NCI-H748 (cell line): ENCODE data around the gene RGS6.

Experiments used
- DNase-seq: peaks from one replicate; lab custom pipeline; 2025; ENCODE audit not compliant: unreplicated experiment; lab: John Stamatoyannopoulos, UW

The RGS6 gene

DNA sequence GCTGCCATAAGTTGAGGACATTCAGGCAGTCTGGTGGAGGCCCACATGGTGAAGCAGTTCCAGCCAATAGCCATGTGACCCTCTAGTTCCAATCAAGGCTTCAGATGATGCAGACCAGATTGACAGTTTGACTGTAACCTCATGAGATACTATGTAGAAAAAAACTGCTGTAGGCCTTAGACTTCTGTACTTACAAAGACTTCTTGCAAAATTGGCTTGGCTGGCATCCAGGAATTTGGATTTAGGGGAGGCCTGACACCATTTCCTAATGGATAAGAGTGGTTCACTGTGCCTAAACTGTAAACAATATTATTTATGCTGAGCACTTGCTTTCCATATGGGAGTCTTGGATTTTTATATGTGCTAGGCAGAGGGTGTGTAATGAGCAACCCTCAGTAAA lies 76.4 kb downstream of the RGS6 start:
- DNase-seq, result no peak

DNA sequence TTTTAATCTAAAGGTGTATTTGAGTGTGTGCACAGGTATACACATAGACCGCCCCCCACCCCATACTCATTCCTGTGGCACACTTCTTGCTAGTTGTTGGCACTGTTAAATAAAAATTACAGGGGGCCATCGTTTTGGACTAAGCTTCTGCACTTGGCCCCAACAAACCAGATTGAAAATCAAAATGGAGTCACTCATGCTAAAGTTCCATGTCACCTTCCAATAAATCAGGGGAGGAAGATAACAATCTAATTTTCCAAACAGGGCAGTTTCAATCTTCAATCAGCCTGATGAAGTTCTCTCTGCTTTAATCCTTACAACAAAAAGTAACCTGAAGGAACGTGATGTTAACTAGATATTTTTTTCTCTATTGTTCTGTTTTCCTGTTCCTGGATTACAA lies 78.2 kb downstream of the RGS6 start:
- no peak for DNase-seq

DNA sequence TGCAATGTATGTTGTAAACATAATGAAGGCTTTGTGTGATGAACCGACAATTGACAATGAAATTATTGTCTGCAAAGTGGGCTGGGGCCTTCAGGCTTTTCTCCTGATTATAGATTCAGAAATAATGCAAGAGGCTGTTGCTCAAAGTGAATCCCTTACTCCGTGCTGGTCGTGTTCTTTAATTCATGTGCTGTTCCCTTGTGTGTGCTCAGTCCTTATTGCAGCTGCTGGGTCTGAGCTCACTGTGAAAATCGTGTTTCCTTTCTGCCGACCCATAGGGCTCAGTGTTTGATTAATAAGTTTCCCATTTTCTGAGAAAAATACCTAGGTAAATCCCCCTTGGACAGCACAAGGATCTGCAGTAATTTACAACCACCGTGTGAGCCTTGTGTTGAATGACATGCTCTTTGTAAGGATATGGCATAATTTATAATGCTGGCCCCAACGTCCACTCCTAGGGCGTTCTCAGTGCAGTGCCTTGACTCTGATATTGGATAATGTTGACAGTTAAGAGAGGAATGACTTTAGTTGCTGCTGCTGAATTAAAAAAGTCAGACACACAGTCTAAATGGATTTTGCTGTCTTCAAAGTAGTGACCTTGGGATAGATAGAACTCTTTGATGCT lies 81.6 kb downstream of the RGS6 start:
- no peak for DNase-seq

DNA sequence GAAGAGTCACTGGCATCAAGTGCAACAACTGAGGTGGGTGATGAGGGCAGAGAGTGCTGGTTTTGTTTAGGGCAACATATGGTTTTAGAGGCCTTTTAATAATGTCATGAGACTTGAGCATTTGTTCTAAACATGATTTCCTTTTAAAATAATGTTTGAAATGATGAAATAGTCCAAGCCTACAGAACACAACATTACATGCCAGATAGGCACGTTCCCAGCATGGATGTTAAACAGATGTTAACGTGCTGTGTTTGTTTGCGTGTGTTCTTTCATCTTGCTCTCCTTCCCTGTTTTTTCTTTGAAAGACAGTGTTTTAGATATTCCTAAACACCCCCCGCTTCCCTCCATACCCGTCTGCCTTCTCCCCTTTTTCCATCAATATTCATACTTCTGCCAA lies 82.3 kb downstream of the RGS6 start:
- no peak for DNase-seq

DNA sequence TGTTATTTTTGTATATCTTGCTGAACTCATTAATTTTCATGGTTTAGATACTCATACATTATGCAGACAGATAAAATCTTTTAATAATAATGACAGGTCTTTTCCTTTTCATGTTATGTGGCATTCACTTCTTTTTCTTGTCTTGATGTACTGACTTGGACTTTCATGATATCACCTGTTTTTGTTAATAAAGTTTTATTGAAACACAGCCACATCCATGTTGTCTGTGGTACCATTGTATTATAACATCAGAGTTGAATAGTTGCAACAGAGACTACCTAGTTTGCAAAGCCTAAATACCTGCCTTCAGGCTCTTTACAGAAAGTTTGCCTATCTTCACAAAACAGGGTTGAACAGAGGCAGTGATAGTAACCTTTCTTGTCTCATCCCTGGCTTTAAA lies 85.1 kb downstream of the RGS6 start:
- no peak for DNase-seq

DNA sequence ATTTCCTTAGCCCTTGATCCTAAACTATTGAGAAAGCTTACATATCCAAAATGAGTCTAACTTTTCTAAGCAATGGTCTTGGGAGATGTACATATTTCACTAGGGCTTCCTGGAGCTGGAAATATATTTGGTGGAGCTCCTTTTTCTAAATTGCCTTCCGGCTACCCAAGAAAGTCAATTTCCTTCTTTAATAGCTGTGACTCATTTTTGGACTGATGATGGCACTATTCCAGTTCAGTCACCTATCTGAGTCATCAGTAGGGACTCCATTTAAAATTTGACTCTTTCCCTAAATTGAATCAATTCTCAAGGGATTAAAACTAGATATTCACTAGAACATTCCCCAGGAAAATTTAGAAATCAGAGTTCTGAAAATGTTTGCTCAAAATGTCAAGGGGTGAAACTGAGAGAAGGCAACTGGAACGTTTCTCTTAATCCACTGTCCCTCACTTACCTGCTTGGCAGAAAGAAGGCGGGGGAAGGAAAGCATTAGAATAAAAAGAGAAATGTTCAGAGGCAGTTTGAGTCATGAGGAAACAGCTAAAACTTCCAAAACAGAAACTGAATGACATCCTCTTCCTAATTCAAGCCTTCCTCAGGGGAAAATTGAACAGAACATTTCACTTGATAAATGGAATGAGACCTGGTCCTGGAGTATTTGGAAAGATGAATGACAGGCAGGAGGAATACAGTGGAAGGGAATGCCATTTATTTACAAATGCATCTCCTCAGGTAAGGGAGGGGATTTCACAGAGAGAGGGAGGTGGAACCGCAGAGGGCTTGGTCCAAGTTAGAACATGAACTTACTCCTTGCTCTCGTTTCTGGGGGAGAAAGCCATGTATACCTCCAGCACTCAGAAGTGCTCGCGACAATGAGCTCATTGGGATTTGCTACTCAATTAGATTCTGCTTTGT lies 91.2 kb downstream of the RGS6 start:
- DNase-seq, result no peak

DNA sequence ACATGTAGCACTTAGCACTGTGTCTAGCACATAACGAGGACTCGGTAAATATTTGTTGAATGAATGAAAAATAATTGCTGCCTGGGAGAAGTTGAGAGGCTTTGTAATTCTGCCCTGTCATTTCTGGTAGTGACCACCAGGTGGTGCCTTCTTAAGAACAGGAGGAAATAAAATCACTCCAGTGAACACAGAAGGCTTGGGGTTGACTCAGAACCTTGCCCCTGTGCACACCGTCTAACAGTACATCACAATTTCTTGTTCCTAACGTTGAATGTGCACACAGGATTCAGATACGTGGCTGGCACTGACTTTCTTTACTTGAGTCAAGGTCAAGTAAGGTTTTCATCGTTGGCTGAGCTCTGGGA lies 91.8 kb downstream of the RGS6 start:
- DNase-seq, result peak; percentile 90

DNA sequence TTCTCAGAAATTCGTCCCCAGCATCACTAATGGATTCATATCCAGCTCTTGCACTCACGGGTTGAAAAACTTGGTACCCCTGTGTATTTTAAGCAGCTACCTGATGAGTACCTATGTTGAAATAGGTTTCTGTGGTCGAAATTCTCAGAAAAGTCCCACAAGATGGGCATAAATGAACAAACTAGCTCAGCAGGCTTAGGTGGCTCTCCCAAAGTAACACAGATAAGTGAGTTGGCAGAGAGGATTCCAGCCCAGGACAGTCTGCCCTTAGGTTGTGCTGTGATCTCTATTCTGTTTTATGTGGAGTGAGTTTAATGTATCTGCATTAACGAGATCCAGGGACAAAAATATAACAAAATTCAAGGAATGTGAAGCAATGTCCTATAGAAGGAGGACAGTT lies 92.3 kb downstream of the RGS6 start:
- no peak for DNase-seq

DNA sequence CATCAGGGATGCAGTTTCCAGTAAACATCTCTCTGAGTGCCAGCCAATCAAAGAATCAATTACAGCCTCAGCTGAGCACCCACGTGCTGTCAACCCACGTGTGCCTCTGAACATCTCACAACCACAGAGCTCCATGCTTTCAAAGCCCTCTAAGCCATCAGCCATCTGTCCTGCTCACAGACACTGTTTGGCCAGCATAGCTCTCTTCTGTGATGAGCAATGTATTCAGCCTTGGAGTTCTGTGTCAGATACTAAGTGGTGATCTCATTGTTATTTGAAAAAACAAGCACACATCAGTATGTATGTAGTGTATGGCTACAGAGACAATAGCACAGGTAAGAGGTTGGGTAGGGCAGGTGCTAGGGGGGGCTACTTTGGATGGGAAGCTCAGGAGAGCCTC lies 94.3 kb downstream of the RGS6 start:
- peak; percentile 65 for DNase-seq

DNA sequence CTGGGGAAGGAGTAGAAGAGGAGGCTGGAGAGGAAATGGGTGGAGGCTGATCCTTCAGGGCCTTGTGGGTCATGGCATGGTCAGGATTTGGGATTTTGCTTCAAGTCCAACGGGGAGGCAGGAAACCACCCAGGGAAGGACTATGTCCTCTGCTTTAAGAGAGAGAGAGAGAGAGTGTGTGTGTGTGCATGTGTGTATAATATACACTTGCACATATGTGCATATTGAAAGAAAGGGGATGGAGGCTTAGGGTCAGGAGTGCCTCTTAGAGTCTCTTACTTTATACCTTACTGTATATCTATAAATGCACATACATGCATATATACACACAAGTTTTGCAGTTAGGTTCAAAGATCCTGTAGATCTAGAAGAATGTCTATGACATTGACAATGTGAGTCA lies 94.8 kb downstream of the RGS6 start:
- no peak for DNase-seq

DNA sequence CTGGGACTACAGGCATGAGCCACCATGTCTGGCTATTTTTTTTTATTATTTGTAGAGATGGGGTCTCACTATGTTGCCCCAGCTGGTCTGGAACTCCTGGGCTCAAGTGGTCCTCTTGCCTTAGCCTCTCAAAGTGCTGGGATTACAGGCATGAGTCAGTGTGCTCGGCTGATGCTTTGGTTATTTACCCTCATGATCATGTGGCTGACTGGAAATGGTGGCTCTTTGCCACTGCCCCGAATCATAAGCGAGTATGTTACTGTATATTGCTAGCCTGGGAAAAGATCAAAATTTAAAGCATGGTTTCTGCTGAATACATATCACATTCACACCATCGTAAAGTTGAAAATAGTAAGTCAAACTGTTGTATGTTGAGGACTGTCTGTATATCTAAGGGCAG lies 101.1 kb downstream of the RGS6 start:
- no peak for DNase-seq

DNA sequence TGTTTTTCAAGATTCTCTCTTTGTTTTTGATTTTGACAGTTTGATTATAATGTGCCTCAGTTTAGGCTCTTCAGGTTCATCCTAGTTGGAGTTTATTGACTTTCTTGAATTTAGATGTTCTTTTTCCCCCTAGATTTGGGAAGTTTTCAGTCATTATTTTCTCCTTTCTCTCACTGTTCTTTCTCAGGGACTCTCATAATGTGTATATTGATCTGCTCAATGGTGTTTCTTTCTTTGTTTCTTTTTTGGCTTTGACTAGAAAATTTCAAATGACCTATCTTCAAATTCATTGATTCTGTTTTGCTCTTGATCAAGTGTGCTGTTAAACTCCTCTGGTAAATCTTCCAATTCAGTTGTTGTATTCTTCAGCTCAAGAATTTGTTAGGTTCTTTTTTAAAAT lies 108.3 kb downstream of the RGS6 start:
- no peak for DNase-seq

DNA sequence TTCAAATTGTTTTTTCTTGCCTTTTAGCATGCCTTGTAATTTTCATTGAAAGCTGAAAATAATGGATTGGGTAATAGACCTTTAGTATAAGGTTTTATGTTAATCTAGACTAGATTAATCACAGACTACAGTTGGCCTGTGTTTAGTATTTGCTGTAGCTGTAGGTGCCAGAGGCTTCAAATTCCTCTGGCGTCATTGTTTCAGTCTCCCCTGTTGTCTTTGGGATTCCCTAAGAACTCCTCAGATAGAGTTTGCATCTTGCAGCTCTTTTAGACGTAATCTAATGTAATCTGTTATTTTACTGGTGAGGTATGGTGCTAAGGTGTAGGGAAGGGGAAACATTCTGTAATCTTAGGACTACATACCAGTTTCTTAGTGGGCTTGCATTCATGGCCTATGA lies 113.0 kb downstream of the RGS6 start:
- DNase-seq, result no peak

DNA sequence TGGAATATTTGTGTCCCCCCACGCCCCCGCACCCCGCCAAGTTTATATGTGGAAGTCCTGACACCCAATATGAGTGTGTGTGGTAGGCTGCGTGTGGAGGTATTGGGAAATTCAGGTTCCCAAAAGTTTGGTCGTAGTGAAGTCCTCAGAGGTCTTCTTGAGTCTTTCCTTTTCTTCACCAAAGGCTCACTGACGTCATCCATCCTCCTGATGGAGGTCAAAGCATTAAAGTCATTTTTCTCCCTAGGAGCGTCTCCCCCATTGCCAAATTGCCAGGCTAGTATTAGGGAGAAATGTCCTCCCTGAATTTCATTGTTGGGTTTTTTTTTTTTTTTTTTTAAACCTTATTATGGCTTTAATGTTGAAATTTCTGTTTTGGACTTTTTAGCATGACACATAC lies 113.7 kb downstream of the RGS6 start:
- no peak for DNase-seq

DNA sequence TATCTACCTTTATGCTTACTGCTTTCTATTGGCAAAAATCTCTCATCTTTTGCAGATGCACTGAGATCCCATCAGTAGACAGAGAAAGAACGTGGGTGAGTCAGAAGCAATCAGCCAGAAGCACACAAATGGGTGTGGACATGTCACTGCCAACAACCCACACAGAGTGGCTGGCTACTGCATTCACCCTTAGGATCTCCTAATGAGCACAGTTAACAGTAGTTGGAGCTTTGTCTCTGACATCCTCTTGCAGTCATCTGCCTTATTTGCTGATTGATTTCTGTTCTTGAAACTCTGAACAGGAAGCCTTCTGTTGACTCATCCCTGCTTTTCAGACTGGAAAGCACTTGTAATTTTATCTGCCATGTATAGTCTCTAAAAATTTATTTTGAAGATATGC lies 117.2 kb downstream of the RGS6 start:
- peak; percentile 38 for DNase-seq

DNA sequence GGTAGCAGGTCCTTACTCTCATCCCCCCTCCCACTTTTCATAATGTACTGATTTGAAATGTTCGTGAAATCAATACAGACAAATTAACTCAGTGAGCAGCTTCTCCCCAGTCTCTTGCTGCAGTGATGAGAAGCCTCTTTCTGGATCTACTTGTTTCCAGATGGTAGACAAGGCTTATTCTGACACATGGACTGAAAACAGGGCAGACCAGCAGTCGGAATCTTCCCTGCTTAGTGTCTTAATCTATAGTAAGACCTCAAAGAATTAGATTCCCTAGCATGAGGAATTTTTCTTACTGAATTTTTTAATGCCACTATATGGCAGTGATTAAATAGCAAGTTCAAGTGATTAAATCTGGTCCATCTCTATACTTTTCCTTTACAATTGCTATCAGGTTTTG lies 120.1 kb downstream of the RGS6 start:
- DNase-seq, result no peak

DNA sequence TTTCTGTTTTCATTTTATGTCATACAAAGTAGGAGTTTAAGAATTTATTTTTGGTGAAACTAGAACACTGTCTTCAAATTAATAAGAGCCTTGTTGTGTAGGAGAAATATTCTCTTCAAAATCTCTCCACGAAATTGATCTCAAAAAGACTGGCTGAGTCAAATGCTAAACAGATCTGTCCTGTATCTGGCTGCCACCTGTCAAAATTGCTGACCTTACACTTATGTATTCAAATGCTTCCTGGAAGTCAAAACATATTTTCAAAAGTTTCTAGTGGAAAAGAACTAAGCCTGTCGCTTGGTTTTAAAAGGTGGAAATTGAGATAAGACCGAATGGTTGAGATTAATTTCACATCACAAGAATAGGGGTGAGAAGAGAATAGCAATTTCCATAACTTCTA lies 121.4 kb downstream of the RGS6 start:
- no peak for DNase-seq

DNA sequence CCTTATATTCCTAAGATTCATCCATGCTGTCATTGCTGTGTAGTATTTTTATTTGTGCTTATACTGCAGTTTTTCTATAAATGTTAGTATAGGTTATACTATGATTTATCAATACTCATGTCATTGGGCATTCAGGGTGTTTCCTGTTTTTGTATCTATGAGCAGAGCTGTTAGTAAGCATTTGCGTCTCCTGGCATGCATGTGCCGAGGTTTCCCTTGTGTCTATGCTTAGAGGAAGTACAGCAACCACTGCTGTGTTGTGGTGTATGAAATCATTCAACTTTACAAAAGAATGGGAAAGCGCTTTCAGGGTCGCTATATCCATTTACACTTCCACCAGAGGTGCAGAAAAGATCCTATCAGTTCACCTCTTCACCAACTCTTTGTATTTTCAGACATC lies 122.7 kb downstream of the RGS6 start:
- DNase-seq, result no peak

DNA sequence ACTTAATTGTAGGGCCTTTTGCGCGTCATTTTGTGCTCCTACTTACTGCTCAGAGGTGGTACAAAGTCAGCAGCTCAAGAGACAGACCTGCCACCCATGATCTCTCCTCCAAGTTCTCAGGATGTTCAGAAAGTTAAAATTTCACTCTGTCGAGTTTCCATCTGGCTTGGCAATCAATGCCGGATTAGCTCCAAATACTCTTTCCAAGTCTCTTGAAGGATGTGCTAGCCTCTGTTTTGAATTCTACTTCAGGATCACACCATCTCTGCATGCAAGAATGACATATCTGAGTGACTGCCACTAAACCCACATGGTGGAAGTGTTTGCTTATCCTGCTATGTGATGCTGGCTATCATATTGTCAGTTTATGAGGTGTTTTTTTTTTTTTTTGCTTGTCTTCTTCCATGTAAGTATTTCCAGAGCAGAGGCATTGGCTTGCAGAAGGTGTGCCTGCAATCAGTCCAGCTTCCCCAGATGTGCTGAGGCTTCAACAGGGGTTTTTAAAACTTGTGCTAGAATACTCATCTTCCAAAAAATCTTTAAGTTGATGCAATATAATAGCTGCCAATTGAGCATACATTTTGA lies 125.6 kb downstream of the RGS6 start:
- DNase-seq, result no peak

DNA sequence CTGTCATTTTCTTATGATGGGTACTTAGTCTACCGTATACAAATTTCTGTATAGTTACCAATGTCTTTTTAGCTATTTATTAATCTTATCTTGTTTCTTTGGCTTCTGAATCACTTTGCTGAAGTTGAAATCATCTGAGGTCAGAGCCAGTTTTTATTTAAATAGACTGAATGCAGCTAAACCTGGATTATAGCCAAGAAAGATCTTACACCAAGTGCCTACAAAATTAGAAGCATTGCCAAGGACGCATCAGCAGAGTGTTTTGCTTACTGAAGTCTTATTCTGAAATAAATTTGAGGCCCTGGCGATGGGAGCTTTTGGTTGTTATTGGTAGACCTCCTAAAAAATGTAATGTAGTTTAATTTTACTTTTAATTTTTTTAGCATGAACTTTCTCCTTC lies 128.2 kb downstream of the RGS6 start:
- DNase-seq, result no peak

DNA sequence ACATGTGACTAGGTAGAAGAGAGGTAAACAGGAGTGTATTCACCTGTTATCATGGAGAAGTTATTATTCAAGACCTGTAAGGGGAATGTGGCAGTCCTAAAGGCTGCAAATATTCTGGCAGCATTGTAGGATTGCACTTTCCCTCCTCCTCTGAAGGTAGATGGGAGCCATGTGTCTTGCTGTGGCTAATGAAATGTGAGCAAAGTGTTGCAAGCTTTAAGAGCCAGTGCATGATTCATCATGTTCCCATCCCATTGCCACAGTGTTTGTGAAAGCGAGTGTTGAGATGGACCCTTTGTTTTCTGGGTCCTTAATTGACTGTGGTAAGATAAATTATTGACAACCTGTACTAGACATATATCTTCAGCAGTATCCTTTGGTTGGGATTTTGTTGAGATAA lies 128.7 kb downstream of the RGS6 start:
- DNase-seq, result no peak

DNA sequence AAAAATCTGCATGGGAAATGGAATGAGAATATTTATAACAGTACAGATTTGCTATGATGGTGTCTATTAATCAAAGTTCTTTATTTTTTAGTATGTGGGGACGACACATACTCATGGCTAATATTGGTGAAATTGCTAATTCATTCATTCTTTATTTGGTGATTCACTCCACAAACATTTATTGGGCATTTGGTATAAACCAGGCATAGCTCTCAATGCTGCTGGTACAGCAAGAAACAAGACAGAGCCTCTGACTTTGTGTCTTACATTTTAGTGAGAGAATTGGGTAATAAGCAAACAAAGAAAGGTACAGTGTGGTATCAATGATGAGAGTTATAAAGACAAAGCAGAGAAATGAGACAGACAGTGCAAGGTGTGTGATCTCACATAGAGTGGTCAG lies 129.5 kb downstream of the RGS6 start:
- DNase-seq, result no peak
